Measurements from ENCODE around the gene PLCB1. TPM values are rescaled to one million over a fixed set of nuclear protein-coding genes. Genes with fewer than 3 reads are reported as not detected.

The PLCB1 gene
- total and polyA plus RNA-seq, 2 of the 4 experiments (the other 2 are of a cell fraction), result 5.6 to 16.1 TPM

GRCh38 chr20:8355453-8355852 is 223.4 kb downstream of the PLCB1 start:
- Histone ChIP-seq H3K4ac (ENCODE audit: low read depth, low read length) (no peak overlapping the region), H3K9me1 (ENCODE audit: insufficient read depth, low read length) (no peaks in the 10 kb centered on the region), H4K8ac (ENCODE audit: low read depth in 2 of 2, low read length in 2 of 2) (no peak overlapping the region), H3K27me3 (ENCODE audit: control insufficient read depth, insufficient read depth, low read length) (no peaks in the 10 kb centered on the region), H2AK5ac (ENCODE audit: low read depth, low read length) (no peak overlapping the region), H2BK15ac (ENCODE audit: low read depth, low read length) (no peak overlapping the region; the same call in 2 of the 3 replicates), H3K4me1 (ENCODE audit: control insufficient read depth, insufficient read depth, low read length) (no peaks in the 10 kb centered on the region), H3K14ac (replicated peaks; ENCODE audit: low read depth, low read length) (no peak overlapping the region), H3K9me3 (ENCODE audit: control insufficient read depth, insufficient read depth, low read length) (no peaks in the 10 kb centered on the region), H3K36me3 (ENCODE audit: control insufficient read depth, insufficient read depth, low read length) (no peaks in the 10 kb centered on the region), H2BK120ac (ENCODE audit: low read depth, low read length) (no peak overlapping the region), H4K20me1 (ENCODE audit: insufficient read depth, low read length) (no peaks in the 10 kb centered on the region), H3K79me1 (ENCODE audit: low read depth in 1 of 2, low read length in 2 of 2) (no peaks in the 10 kb centered on the region), H2BK20ac (ENCODE audit: low read depth, low read length) (no peak overlapping the region), H2AK9ac (replicated peaks; ENCODE audit: low read depth, low read length, poor library complexity) (no peak overlapping the region), H3K9ac (ENCODE audit: low read depth, low read length) (no peak overlapping the region), H4K91ac (ENCODE audit: insufficient read depth, low read depth, low read length) (no peak overlapping the region), H3K4me3 (ENCODE audit: insufficient read depth, low read depth, low read length) (no peak overlapping the region), H3K56ac (ENCODE audit: extremely low read depth, insufficient read depth, low read length) (no peak overlapping the region), H3K23ac (ENCODE audit: low read depth, low read length) (no peak overlapping the region), H3K18ac (ENCODE audit: low read depth, low read length) (no peak overlapping the region), H2BK5ac (ENCODE audit: low read depth, low read length, poor library complexity, severe bottlenecking) (no peak overlapping the region), H4K5ac (ENCODE audit: low read depth, low read length) (no peak overlapping the region), H3K27ac (ENCODE audit: insufficient read depth, low read length) (no peak overlapping the region), H3K4me2 (ENCODE audit: low read depth, low read length) (no peak overlapping the region), H2AFZ (replicated peaks; ENCODE audit: low read length, poor library complexity) (no peak overlapping the region)
- BruUV-seq (replicated peaks), result no TSS peak
- no peak for TF ChIP-seq MXI1 (IDR thresholded peaks at IDR 0.05; ENCODE audit: borderline replicate concordance, low read depth, low read length)
- no peak for TF ChIP-seq POLR2A (IDR thresholded peaks at IDR 0.05; ENCODE audit: low read depth, low read length)
- TF ChIP-seq, protein P1, sequence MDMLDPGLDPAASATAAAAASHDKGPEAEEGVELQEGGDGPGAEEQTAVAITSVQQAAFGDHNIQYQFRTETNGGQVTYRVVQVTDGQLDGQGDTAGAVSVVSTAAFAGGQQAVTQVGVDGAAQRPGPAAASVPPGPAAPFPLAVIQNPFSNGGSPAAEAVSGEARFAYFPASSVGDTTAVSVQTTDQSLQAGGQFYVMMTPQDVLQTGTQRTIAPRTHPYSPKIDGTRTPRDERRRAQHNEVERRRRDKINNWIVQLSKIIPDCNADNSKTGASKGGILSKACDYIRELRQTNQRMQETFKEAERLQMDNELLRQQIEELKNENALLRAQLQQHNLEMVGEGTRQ (IDR thresholded peaks at IDR 0.05; ENCODE audit: low read depth, low read length), result no peak
- no peak for TF ChIP-seq RAD21 (IDR thresholded peaks at IDR 0.05; ENCODE audit: low read length)
- TF ChIP-seq NFE2L2 (IDR thresholded peaks at IDR 0.05; ENCODE audit: low read depth, low read length), result no peak
- TF ChIP-seq BHLHE40 (IDR thresholded peaks at IDR 0.05; ENCODE audit: low read depth, low read length), result no peak
- TF ChIP-seq MAZ (IDR thresholded peaks at IDR 0.05; ENCODE audit: borderline replicate concordance, low read depth, low read length), result no peak
- TF ChIP-seq SMC3 (IDR thresholded peaks at IDR 0.05; ENCODE audit: low read depth, low read length), result no peak
- TF ChIP-seq RCOR1 (IDR thresholded peaks at IDR 0.05; ENCODE audit: insufficient replicate concordance, low read length), result no peak
- no peak for TF ChIP-seq FOS (IDR thresholded peaks at IDR 0.05; ENCODE audit: low read depth, low read length)
- no peak for TF ChIP-seq ELK1 (IDR thresholded peaks at IDR 0.05; ENCODE audit: borderline replicate concordance, low read depth, low read length)
- TF ChIP-seq CEBPB (IDR thresholded peaks at IDR 0.05; ENCODE audit: low read depth, low read length), result no peak
- ChIA-PET POLR2A (ENCODE audit: unreplicated experiment) (no interaction called here), CTCF (interaction anchor here (0.6 kb wide), 1 partner anchor 13 kb away, joined by 3 read pairs; no protein-coding TSS in a partner anchor)
- dilution Hi-C loops (cut with HindIII; ENCODE audit: low sequenced_read_pairs, unreplicated experiment), result no loop called here
- WGBS, 2 experiments (ENCODE audit: extremely low coverage in 2 of 2, insufficient read length in 1 of 2), result no CpG with 5 or more reads among the region's 3 CpGs
- in situ Hi-C loops (cut with MboI; ENCODE audit: low sequenced_read_pairs), result no loop called here
- ATAC-seq (ENCODE audit: low read depth), result no peak
- no peak for DNase-seq
- intact Hi-C loops (cut with micrococcal nuclease), result no loop called here
